HEK293 (cell line): ENCODE results near the gene CCDC40.

Experiments used
- CTCF ChIA-PET: fragments of 350-600 bp; formaldehyde crosslinking; extraction: SDS; loops from one replicate; lab custom pipeline; 2021; ENCODE audit warnings: antibody characterized with exemption; lab: Yijun Ruan, JAX
- POLR2A ChIA-PET: fragments of 300-600 bp; formaldehyde crosslinking; extraction: SDS; loops from one replicate; lab custom pipeline; 2020; ENCODE audit warnings: antibody characterized with exemption, inconsistent platforms; lab: Yijun Ruan, JAX
- H3K27ac ChIP-seq: fragments of 200-500 bp; sonication (Bioruptor generic); 2 replicates; pipeline ENCODE4 v1.5.1; 2014; ENCODE audit warnings: low read depth, low read length, control low read depth, inconsistent platforms; ENCODE audit errors: extremely low read depth
- H3K36me3 ChIP-seq, 2 experiments: fragments of 200-500 bp in 1 of 2; sonication (Bioruptor generic) in 1 of 2; 1 replicate in 1 of 2; 2 replicates in 1 of 2; pipeline ENCODE4 v1.5.1; 2014 to 2017; ENCODE audit warnings: inconsistent platforms in 2 of 2, low read length in 2 of 2; ENCODE audit not compliant: control insufficient read depth in 2 of 2, insufficient read depth in 1 of 2
- H3K4me1 ChIP-seq: fragments of 200-500 bp; sonication (Bioruptor generic); 2 replicates; pipeline ENCODE4 v1.5.1; 2014; ENCODE audit warnings: mild to moderate bottlenecking, low read length, inconsistent platforms; ENCODE audit not compliant: control insufficient read depth, insufficient read depth
- H3K4me3 ChIP-seq: 2 replicates; pipeline ENCODE4 v1.5.1; 2011; ENCODE audit warnings: low read depth, mild to moderate bottlenecking, control low read depth, low read length, moderate library complexity
- H3K9me3 ChIP-seq: fragments of 200-500 bp; sonication (Bioruptor generic); 2 replicates; pipeline ENCODE4 v1.5.1; 2014; ENCODE audit warnings: low read depth, low read length, inconsistent platforms; ENCODE audit not compliant: control insufficient read depth, insufficient read depth
- BCL6B ChIP-seq: fragments of 450-650 bp; formaldehyde crosslinking; IDR thresholded peaks from 2 replicates; pipeline ENCODE4 v1.5.1; 2017; ENCODE audit warnings: missing biosample characterization, missing genetic modification characterization
- GLIS1 ChIP-seq: fragments of 450-650 bp; formaldehyde crosslinking; IDR thresholded peaks from 2 replicates; pipeline ENCODE4 v1.5.1; 2016; ENCODE audit warnings: missing biosample characterization, missing genetic modification characterization
- HOXA7 ChIP-seq: sonication (generic); formaldehyde crosslinking; IDR thresholded peaks from 2 replicates; pipeline ENCODE4 v1.8.1; 2022; ENCODE audit warnings: missing genetic modification reagents, borderline replicate concordance
- HOXC10 ChIP-seq: sonication (generic); formaldehyde crosslinking; IDR thresholded peaks from 2 replicates; pipeline ENCODE4 v1.8.1; 2023; ENCODE audit warnings: mild to moderate bottlenecking, missing genetic modification reagents
- MZF1 ChIP-seq: fragments of 450-650 bp; formaldehyde crosslinking; IDR thresholded peaks from 2 replicates; pipeline ENCODE4 v1.5.1; 2017; ENCODE audit warnings: missing biosample characterization, missing genetic modification characterization, borderline replicate concordance
- PRDM1 ChIP-seq: fragments of 450-650 bp; formaldehyde crosslinking; IDR thresholded peaks from 2 replicates; pipeline ENCODE4; 2016; ENCODE audit warnings: missing biosample characterization, missing genetic modification characterization
- YY1 ChIP-seq: fragments of 450-650 bp; formaldehyde crosslinking; IDR thresholded peaks from 2 replicates; pipeline ENCODE4 v1.5.1; 2018; ENCODE audit warnings: missing biosample characterization, missing genetic modification characterization
- ZFP41 ChIP-seq: fragments of 450-650 bp; formaldehyde crosslinking; IDR thresholded peaks from 2 replicates; pipeline ENCODE4 v1.5.1; 2016; ENCODE audit warnings: missing biosample characterization, missing genetic modification characterization, borderline replicate concordance
- ZNF10 ChIP-seq: fragments of 450-650 bp; formaldehyde crosslinking; IDR thresholded peaks from 2 replicates; pipeline ENCODE4 v1.5.1; 2017; ENCODE audit warnings: missing biosample characterization, missing genetic modification characterization
- ZNF132 ChIP-seq: fragments of 450-650 bp; formaldehyde crosslinking; IDR thresholded peaks from 2 replicates; pipeline ENCODE4 v1.5.1; 2017; ENCODE audit warnings: missing biosample characterization, missing genetic modification characterization, borderline replicate concordance
- ZNF24 ChIP-seq: fragments of 450-650 bp; formaldehyde crosslinking; IDR thresholded peaks from 2 replicates; pipeline ENCODE4 v1.5.1; 2016; ENCODE audit warnings: missing biosample characterization, missing genetic modification characterization
- ZNF292 ChIP-seq: fragments of 450-650 bp; formaldehyde crosslinking; IDR thresholded peaks from 2 replicates; pipeline ENCODE4 v1.5.1; 2016; ENCODE audit warnings: low read depth, missing biosample characterization, missing genetic modification characterization, borderline replicate concordance
- ZNF311 ChIP-seq: fragments of 450-650 bp; formaldehyde crosslinking; IDR thresholded peaks from 2 replicates; pipeline ENCODE4 v1.5.1; 2017; ENCODE audit warnings: missing biosample characterization, missing genetic modification characterization, borderline replicate concordance
- ZNF341 ChIP-seq: fragments of 450-650 bp; formaldehyde crosslinking; IDR thresholded peaks from 2 replicates; pipeline ENCODE4; 2016; ENCODE audit warnings: low read depth, missing biosample characterization, missing genetic modification characterization
- ZNF354C ChIP-seq: fragments of 450-650 bp; formaldehyde crosslinking; IDR thresholded peaks from 2 replicates; pipeline ENCODE4 v1.5.1; 2016; ENCODE audit warnings: missing biosample characterization, missing genetic modification characterization, low read depth, borderline replicate concordance
- ZNF416 ChIP-seq: fragments of 450-650 bp; formaldehyde crosslinking; IDR thresholded peaks from 2 replicates; pipeline ENCODE4 v1.5.1; 2016; ENCODE audit warnings: missing biosample characterization, missing genetic modification characterization
- ZNF48 ChIP-seq: fragments of 450-650 bp; formaldehyde crosslinking; IDR thresholded peaks from 2 replicates; pipeline ENCODE4 v1.5.1; 2016; ENCODE audit warnings: missing biosample characterization, missing genetic modification characterization
- ZNF580 ChIP-seq: fragments of 450-650 bp; formaldehyde crosslinking; IDR thresholded peaks from 2 replicates; pipeline ENCODE4 v1.5.1; 2016; ENCODE audit warnings: missing biosample characterization, missing genetic modification characterization
- ZNF610 ChIP-seq: fragments of 450-650 bp; formaldehyde crosslinking; IDR thresholded peaks from 2 replicates; pipeline ENCODE4 v1.5.1; 2016; ENCODE audit warnings: missing biosample characterization, missing genetic modification characterization, borderline replicate concordance
- ZNF623 ChIP-seq: fragments of 450-650 bp; formaldehyde crosslinking; IDR thresholded peaks from 2 replicates; pipeline ENCODE4 v1.5.1; 2016; ENCODE audit warnings: missing biosample characterization, missing genetic modification characterization
- ZNF692 ChIP-seq: fragments of 450-650 bp; formaldehyde crosslinking; IDR thresholded peaks from 2 replicates; pipeline ENCODE4 v1.5.1; 2016; ENCODE audit warnings: missing biosample characterization, missing genetic modification characterization
- ZNF830 ChIP-seq: fragments of 450-650 bp; IDR thresholded peaks from 2 replicates; pipeline ENCODE4 v1.5.0; 2018; ENCODE audit warnings: missing biosample characterization, missing genetic modification characterization, low read depth, mild to moderate bottlenecking, moderate library complexity
- TF ChIP-seq, protein P1 (sequence below): fragments of 450-650 bp; formaldehyde crosslinking; IDR thresholded peaks from 2 replicates; pipeline ENCODE4 v1.5.1; 2017; ENCODE audit warnings: missing biosample characterization, missing genetic modification characterization
- TF ChIP-seq, protein P2 (sequence below): IDR thresholded peaks from 2 replicates; pipeline ENCODE4 v1.6.1; 2011; ENCODE audit warnings: mild to moderate bottlenecking, low read depth, low read length, borderline replicate concordance
- TF ChIP-seq, protein P3 (sequence below): fragments of 450-650 bp; formaldehyde crosslinking; IDR thresholded peaks from 2 replicates; pipeline ENCODE4 v1.5.0; 2017; ENCODE audit warnings: missing biosample characterization, missing genetic modification characterization, borderline replicate concordance

CCDC40 gene

DNA sequence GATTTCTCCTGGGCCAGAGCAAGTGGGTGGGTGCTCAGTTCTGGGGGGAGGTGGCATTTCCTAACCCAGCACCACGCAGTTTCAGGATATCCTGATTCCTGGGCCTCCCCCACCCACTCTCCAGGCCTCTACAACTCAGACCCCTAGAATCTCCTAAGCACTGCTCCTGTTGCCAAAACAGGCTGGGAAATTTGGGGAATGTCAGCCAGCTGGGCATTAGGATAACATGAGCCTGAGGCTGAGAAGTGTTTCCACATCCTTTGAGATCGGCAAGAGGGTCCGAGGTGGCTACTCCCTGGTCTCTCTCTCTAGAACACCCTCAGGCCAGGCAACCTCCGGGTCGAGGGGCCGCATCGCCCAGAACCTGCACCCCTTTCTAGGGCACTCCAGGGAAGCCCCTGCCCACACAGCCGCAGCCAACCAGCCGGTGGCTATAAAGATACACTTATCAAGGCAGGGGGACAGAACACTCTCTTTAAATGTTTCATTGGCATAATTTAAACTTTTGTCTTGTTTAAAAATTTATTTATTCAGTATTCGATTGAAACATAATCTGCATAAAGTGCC lies 24.4 kb upstream of the CCDC40 start:
- Histone ChIP-seq H3K9me3 (0 out of 2 replicates have a peak, but pooled peaks cover 2% of the 10 kb centered on the region), H3K27ac (no peak overlapping the region), H3K4me3 (no peak overlapping the region), H3K36me3 (peaks cover 5 to 38% of the 10 kb centered on the region in 2 experiments; a peak in 2 of 3 replicates), H3K4me1 (no peaks in the 10 kb centered on the region)
- TF ChIP-seq ZNF623 (no peak), ZNF692 (no peak), ZNF354C (no peak), ZNF830 (no peak), PRDM1 (no peak), ZNF10 (tag by site-specific recombination) (no peak), ZNF580 (tag by site-specific recombination) (no peak), ZNF132 (no peak), ZNF48 (tag by site-specific recombination) (no peak), ZFP41 (tag by site-specific recombination) (no peak), ZNF292 (tag by site-specific recombination) (no peak), ZNF24 (tag by site-specific recombination) (no peak), MZF1 (tag by site-specific recombination) (no peak), ZNF341 (tag by site-specific recombination) (no peak), HOXC10 (CRISPR knock-in tag) (no peak), GLIS1 (tag by site-specific recombination) (no peak), ZNF610 (tag by site-specific recombination) (no peak)
- TF ChIP-seq, protein P1, sequence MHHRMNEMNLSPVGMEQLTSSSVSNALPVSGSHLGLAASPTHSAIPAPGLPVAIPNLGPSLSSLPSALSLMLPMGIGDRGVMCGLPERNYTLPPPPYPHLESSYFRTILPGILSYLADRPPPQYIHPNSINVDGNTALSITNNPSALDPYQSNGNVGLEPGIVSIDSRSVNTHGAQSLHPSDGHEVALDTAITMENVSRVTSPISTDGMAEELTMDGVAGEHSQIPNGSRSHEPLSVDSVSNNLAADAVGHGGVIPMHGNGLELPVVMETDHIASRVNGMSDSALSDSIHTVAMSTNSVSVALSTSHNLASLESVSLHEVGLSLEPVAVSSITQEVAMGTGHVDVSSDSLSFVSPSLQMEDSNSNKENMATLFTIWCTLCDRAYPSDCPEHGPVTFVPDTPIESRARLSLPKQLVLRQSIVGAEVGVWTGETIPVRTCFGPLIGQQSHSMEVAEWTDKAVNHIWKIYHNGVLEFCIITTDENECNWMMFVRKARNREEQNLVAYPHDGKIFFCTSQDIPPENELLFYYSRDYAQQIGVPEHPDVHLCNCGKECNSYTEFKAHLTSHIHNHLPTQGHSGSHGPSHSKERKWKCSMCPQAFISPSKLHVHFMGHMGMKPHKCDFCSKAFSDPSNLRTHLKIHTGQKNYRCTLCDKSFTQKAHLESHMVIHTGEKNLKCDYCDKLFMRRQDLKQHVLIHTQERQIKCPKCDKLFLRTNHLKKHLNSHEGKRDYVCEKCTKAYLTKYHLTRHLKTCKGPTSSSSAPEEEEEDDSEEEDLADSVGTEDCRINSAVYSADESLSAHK: no peak
- TF ChIP-seq, protein P2, sequence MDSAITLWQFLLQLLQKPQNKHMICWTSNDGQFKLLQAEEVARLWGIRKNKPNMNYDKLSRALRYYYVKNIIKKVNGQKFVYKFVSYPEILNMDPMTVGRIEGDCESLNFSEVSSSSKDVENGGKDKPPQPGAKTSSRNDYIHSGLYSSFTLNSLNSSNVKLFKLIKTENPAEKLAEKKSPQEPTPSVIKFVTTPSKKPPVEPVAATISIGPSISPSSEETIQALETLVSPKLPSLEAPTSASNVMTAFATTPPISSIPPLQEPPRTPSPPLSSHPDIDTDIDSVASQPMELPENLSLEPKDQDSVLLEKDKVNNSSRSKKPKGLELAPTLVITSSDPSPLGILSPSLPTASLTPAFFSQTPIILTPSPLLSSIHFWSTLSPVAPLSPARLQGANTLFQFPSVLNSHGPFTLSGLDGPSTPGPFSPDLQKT: no peak
- CTCF ChIA-PET: no interaction called here
- POLR2A ChIA-PET: no interaction called here

DNA sequence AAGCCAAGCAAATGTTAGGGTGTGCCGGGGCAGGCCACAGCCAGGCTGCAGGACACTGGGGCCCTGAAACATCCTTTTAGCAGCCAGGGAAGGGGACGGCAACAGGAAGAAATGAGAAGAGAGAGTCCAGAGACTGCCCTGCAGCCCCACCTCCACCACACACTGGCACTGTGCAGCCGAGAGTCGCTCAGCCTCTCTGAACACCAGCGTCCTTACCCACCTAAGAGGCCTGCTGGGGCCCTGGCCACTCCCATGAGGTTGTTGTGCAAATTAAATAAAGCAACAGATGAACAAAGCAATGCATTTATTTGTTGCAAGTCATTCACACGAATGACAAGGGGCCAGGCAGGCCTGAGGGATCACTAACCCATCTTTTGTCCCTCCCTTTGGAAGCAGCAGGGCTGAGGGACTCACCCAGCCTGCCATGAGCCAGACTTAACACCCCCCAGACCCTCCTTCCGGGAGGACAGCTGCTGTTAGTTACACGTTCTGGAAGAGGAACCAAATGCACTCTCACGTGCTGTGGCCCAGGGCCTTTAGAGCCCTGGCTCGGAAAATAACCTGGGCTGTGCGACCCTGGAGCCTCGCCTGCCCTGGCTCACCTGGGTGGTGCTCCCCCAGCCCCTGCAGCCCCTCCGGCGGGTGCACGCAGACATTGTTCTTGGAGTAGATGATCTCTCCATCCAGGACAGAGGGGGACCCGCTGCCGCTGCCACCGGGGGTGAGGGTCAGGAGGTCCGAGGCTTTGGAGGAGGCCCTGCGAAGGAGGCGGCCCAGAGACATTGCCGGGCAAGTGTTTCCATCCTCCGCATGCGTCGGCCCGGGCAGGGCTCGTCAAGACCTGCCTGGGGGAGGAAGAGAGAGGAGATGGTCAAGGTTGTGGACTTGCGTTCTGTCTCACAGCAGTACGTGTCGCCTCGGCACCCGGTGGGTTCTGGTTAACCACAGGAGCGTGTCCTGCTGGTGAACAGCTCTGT lies 23.4 kb upstream of the CCDC40 start:
- H3K4me1 ChIP-seq: no peaks in the 10 kb centered on the region
- ChIA-PET CTCF (interaction anchor here (0.6 kb wide), 1 partner anchor 972 kb away, joined by 3 read pairs; no protein-coding TSS in a partner anchor), POLR2A (no interaction called here)
- H3K9me3 ChIP-seq: 0 out of 2 replicates have a peak, but pooled peaks cover 2% of the 10 kb centered on the region
- H3K36me3 ChIP-seq: peaks cover 5 to 38% of the 10 kb centered on the region in 2 experiments; a peak in 2 of 3 replicates
- no peak overlapping the region for H3K4me3 ChIP-seq
- H3K27ac ChIP-seq: no peak overlapping the region
- TF ChIP-seq, protein P3, sequence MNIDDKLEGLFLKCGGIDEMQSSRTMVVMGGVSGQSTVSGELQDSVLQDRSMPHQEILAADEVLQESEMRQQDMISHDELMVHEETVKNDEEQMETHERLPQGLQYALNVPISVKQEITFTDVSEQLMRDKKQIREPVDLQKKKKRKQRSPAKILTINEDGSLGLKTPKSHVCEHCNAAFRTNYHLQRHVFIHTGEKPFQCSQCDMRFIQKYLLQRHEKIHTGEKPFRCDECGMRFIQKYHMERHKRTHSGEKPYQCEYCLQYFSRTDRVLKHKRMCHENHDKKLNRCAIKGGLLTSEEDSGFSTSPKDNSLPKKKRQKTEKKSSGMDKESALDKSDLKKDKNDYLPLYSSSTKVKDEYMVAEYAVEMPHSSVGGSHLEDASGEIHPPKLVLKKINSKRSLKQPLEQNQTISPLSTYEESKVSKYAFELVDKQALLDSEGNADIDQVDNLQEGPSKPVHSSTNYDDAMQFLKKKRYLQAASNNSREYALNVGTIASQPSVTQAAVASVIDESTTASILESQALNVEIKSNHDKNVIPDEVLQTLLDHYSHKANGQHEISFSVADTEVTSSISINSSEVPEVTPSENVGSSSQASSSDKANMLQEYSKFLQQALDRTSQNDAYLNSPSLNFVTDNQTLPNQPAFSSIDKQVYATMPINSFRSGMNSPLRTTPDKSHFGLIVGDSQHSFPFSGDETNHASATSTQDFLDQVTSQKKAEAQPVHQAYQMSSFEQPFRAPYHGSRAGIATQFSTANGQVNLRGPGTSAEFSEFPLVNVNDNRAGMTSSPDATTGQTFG (tag by site-specific recombination): no peak
- no peak for TF ChIP-seq ZFP41 (tag by site-specific recombination)
- TF ChIP-seq YY1 (tag by site-specific recombination): no peak
- no peak for TF ChIP-seq BCL6B (tag by site-specific recombination)
- TF ChIP-seq ZNF341 (tag by site-specific recombination): no peak
- TF ChIP-seq HOXA7: no peak
- TF ChIP-seq ZNF311: no peak
- no peak for TF ChIP-seq ZNF416 (tag by site-specific recombination)
